PC-3 (cell line): Measurements from ENCODE around the gene GJC1. TPM values are rescaled to one million over a fixed set of nuclear protein-coding genes. Genes with fewer than 3 reads are reported as not detected.
A peak's percentile ranks its signal among the peaks of the same experiment; 100 is the strongest.

Experiments used
- ATAC-seq: fragments of 200-7000 bp; cut with Tn5 transposase; 2 replicates; pipeline ENCODE4 v1.9.1; 2020; ENCODE audit warnings: mild to moderate bottlenecking, moderate library complexity
- BruUV-seq: library from RNA; stranded (reverse); fragments of 400-500 nt; replicated peaks from 2 replicates; lab custom pipeline; 2021; lab: Mats Ljungman, UMichigan
- CTCF ChIA-PET: fragments of 300-600 bp; sonication (Branson Sonifier 250); formaldehyde crosslinking; loops from one replicate; lab custom pipeline; 2022; ENCODE audit warnings: antibody characterized with exemption; lab: Charles Lee
- POLR2A ChIA-PET: fragments of 300-600 bp; sonication (Branson Sonifier 250); formaldehyde crosslinking; loops from one replicate; lab custom pipeline; 2022; ENCODE audit warnings: antibody characterized with exemption; ENCODE audit not compliant: unreplicated experiment; lab: Charles Lee
- DNase-seq: peaks from one replicate; pipeline ENCODE4 v3.0.0-alpha.2; 2015
- H2AFZ ChIP-seq: fragments of 300-600 bp; sonication (generic); 2 replicates; pipeline ENCODE4 v1.6.0; 2016; ENCODE audit warnings: antibody characterized with exemption, low read length
- H3F3A ChIP-seq: fragments of 300-600 bp; sonication (generic); one replicate; pipeline ENCODE4 v1.6.0; 2017; ENCODE audit warnings: antibody characterized with exemption, low read length, control low read depth, mild to moderate bottlenecking; ENCODE audit not compliant: unreplicated experiment
- H3K27ac ChIP-seq: fragments of 300-600 bp; sonication (generic); 2 replicates; pipeline ENCODE4 v1.5.1; 2016; ENCODE audit warnings: mild to moderate bottlenecking, low read length
- H3K27me3 ChIP-seq: fragments of 300-600 bp; sonication (generic); 2 replicates; pipeline ENCODE4 v1.6.1; 2016; ENCODE audit warnings: low read length, mixed read lengths
- H3K36me3 ChIP-seq: fragments of 300-600 bp; sonication (generic); 2 replicates; pipeline ENCODE4 v1.6.1; 2016; ENCODE audit warnings: low read depth, mixed run types, low read length, mixed read lengths
- H3K4me1 ChIP-seq: fragments of 300-600 bp; sonication (generic); 2 replicates; pipeline ENCODE4 v1.5.1; 2016; ENCODE audit warnings: low read length; ENCODE audit not compliant: insufficient read depth
- H3K4me2 ChIP-seq: fragments of 300-600 bp; sonication (generic); 2 replicates; pipeline ENCODE4 v1.6.0; 2016; ENCODE audit warnings: low read length
- H3K4me3 ChIP-seq: fragments of 300-600 bp; sonication (generic); 2 replicates; pipeline ENCODE4 v1.5.1; 2016; ENCODE audit warnings: mild to moderate bottlenecking, low read length, mixed read lengths
- H3K79me2 ChIP-seq: fragments of 300-600 bp; sonication (generic); 2 replicates; pipeline ENCODE4 v1.6.1; 2017; ENCODE audit warnings: low read length, mixed read lengths
- H3K9ac ChIP-seq: fragments of 300-600 bp; sonication (generic); 2 replicates; pipeline ENCODE4 v1.6.0; 2016; ENCODE audit warnings: mild to moderate bottlenecking, low read length
- H3K9me2 ChIP-seq: fragments of 300-600 bp; sonication (generic); replicated peaks from 2 replicates; pipeline ENCODE4 v1.6.1; 2016; ENCODE audit warnings: mixed run types, low read length, mixed read lengths
- H3K9me3 ChIP-seq: fragments of 300-600 bp; sonication (generic); 2 replicates; pipeline ENCODE4 v1.6.1; 2016; ENCODE audit warnings: low read length, mixed read lengths
- H4K20me1 ChIP-seq: fragments of 300-600 bp; sonication (generic); 2 replicates; pipeline ENCODE4 v1.6.1; 2016; ENCODE audit warnings: low read length, mixed read lengths
- CTCF ChIP-seq: fragments of 300-600 bp; sonication (generic); conservative IDR thresholded peaks from 2 replicates; pipeline ENCODE4 v1.5.1; 2017; ENCODE audit warnings: antibody characterized with exemption, low read depth, mild to moderate bottlenecking, low read length
- EZH2 ChIP-seq: fragments of 300-600 bp; sonication (generic); IDR thresholded peaks from one replicate; pipeline ENCODE4 v1.6.1; 2017; ENCODE audit warnings: antibody characterized with exemption, mild to moderate bottlenecking, low read length; ENCODE audit not compliant: unreplicated experiment
- EZH2phosphoT487 ChIP-seq: fragments of 300-600 bp; sonication (generic); IDR thresholded peaks from 2 replicates; pipeline ENCODE4 v1.6.1; 2018; ENCODE audit warnings: mild to moderate bottlenecking, antibody characterized with exemption, low read length, borderline replicate concordance
- intact Hi-C: fragments of 100-400 bp; cut with micrococcal nuclease; formaldehyde crosslinking; loops from 2 replicates; pipeline ENCODE4 v1.9.0; 2023
- total RNA-seq: library from RNA; depleted of rRNA; stranded (reverse); fragments of >200 nt; gene quantifications from 2 replicates; pipeline ENCODE4 v1.2.3, GENCODE V29; 2014

Gene GJC1
- total RNA-seq, 1 experiment from 2014 or later = 17.1 TPM

- Histone ChIP-seq H3K4me3 (no peak overlapping the region), H3K4me1 (no peaks in the 10 kb centered on the region; the same call in 1 of the 2 replicates), H3K9me3 (no peaks in the 10 kb centered on the region), H3K9me2 (no peaks in the 10 kb centered on the region), H3K9ac (no peak overlapping the region), H3K36me3 (no peaks in the 10 kb centered on the region), H3K79me2 (no peaks in the 10 kb centered on the region), H2AFZ (no peak overlapping the region), H3K27me3 (no peaks in the 10 kb centered on the region), H3F3A (no peaks in the 10 kb centered on the region), H4K20me1 (no peaks in the 10 kb centered on the region), H3K27ac (no peak overlapping the region), H3K4me2 (no peak overlapping the region)
- ATAC-seq = no peak
- POLR2A ChIA-PET = interaction anchor here (0.6 kb wide), 1 partner anchor 254 kb away, joined by 13 read pairs; no protein-coding TSS in a partner anchor
- no peak for TF ChIP-seq CTCF
- TF ChIP-seq EZH2 = no peak
- TF ChIP-seq EZH2phosphoT487 = no peak
- CTCF ChIA-PET = interaction anchor here (0.6 kb wide), 3 partner anchors 9 to 103 kb away, joined by 3 to 10 read pairs (median 6); no protein-coding TSS in a partner anchor
- no TSS peak for BruUV-seq
- intact Hi-C loops = no loop called here
- peak; percentile 42 for DNase-seq
Observed at GRCh38 chr17:44837196-44837595, 7.1 kb upstream of the GJC1 start.

GRCh38 chr17:44832805-44833204 lies 2.7 kb upstream of the GJC1 start:
- no peak overlapping the region for H3K27ac ChIP-seq
- no peak for DNase-seq
- POLR2A ChIA-PET = no interaction called here
- no peaks in the 10 kb centered on the region for H3K9me2 ChIP-seq
- no TSS peak for BruUV-seq
- no peak for TF ChIP-seq EZH2
- TF ChIP-seq EZH2phosphoT487 = no peak
- no peak for TF ChIP-seq CTCF
- no peak for ATAC-seq
- peaks cover 21% of the 10 kb centered on the region for H3K79me2 ChIP-seq
- H3K9ac ChIP-seq = no peak overlapping the region
- intact Hi-C loops = no loop called here
- CTCF ChIA-PET = no interaction called here
- H3F3A ChIP-seq = no peaks in the 10 kb centered on the region
- no peaks in the 10 kb centered on the region for H3K27me3 ChIP-seq
- no peak overlapping the region for H2AFZ ChIP-seq
- H3K9me3 ChIP-seq = no peaks in the 10 kb centered on the region
- H3K4me1 ChIP-seq = peaks cover 18% of the 10 kb centered on the region
- H3K4me3 ChIP-seq = no peak overlapping the region
- H3K4me2 ChIP-seq = no peak overlapping the region
- no peaks in the 10 kb centered on the region for H4K20me1 ChIP-seq
- no peaks in the 10 kb centered on the region for H3K36me3 ChIP-seq

GRCh38 chr17:44831371-44831770 lies 1.3 kb upstream of the GJC1 start:
- DNase-seq (no peak), ATAC-seq (no peak)
- ChIA-PET POLR2A (no interaction called here), CTCF (interaction anchor here (0.7 to 1.4 kb wide), 3 partner anchors 15 to 56 kb away, joined by 4 to 7 read pairs (median 4); no protein-coding TSS in a partner anchor)
- Histone ChIP-seq H3K27me3 (no peaks in the 10 kb centered on the region), H3K4me3 (no peak overlapping the region), H3K9me2 (no peaks in the 10 kb centered on the region), H3K4me2 (no peak overlapping the region), H3K79me2 (peaks cover 35% of the 10 kb centered on the region), H3K27ac (no peak overlapping the region), H3K4me1 (peaks cover 22% of the 10 kb centered on the region), H3K9ac (no peak overlapping the region), H3F3A (no peaks in the 10 kb centered on the region), H3K36me3 (no peaks in the 10 kb centered on the region), H3K9me3 (no peaks in the 10 kb centered on the region), H2AFZ (no peak overlapping the region), H4K20me1 (no peaks in the 10 kb centered on the region)
- intact Hi-C loops = no loop called here
- TF ChIP-seq EZH2phosphoT487 = no peak
- no peak for TF ChIP-seq CTCF
- TF ChIP-seq EZH2 = no peak
- no TSS peak for BruUV-seq
